Stimulated activated CD4-positive, alpha-beta T cell treated with anti-CD3 and anti-CD28 coated beads, Interleukin-2, amount 100 ng/mL, for 48 hours (primary cell): ENCODE data around the gene QRICH2.
A peak's percentile ranks its signal among the peaks of the same experiment; 100 is the strongest.
"Not testable (repeated sequence)": the region's sequence is repeated elsewhere in the genome, so short reads cannot be mapped to it uniquely, and the experiment has no call there.

Source experiments
- DNase-seq, 2 donors: peaks; one replicate each; pipeline ENCODE4 v3.0.0-alpha.2; 2020

QRICH2 gene

GRCh38 chr17:76265624-76266243, 42.3 kb downstream of the QRICH2 start:
- no peak for DNase-seq

- DNase-seq: peak; percentile 97 to 98
These were observed 43.1 kb downstream of the QRICH2 start, which contains the start of gene UBALD2 for GRCh38 chr17:76264755-76265623. TSS of gene UBALD2 (plus strand) at chr17:76265348. CDS start at chr17:76265506, 158 bp downstream.

- no peak for DNase-seq
These were observed 43.7 kb downstream of the QRICH2 start for GRCh38 chr17:76264425-76264754.

GRCh38 chr17:76263896-76264295, 44.2 kb downstream of the QRICH2 start:
- no peak for DNase-seq

GRCh38 chr17:76262732-76263344, 45.2 kb downstream of the QRICH2 start:
- no peak for DNase-seq

GRCh38 chr17:76261421-76262215, 46.5 kb downstream of the QRICH2 start:
- no peak for DNase-seq

- no peak for DNase-seq
These were observed 47.4 kb downstream of the QRICH2 start for GRCh38 chr17:76260669-76261068.

GRCh38 chr17:76260220-76260619, 47.9 kb downstream of the QRICH2 start:
- DNase-seq: no peak

GRCh38 chr17:76256430-76257050, 51.5 kb downstream of the QRICH2 start:
- not testable (repeated sequence) for DNase-seq

- DNase-seq: no peak
These were observed 52.2 kb downstream of the QRICH2 start for GRCh38 chr17:76255801-76256429.

- DNase-seq: no peak
These were observed 53.8 kb downstream of the QRICH2 start for GRCh38 chr17:76254275-76254674.

- no peak for DNase-seq
These were observed 54.2 kb downstream of the QRICH2 start for GRCh38 chr17:76253841-76254240.

GRCh38 chr17:76252967-76253766, 54.9 kb downstream of the QRICH2 start:
- DNase-seq: not testable (repeated sequence)

GRCh38 chr17:76252040-76252954, 55.8 kb downstream of the QRICH2 start:
- no peak for DNase-seq

GRCh38 chr17:76251478-76252039, 56.5 kb downstream of the QRICH2 start:
- DNase-seq: no peak

- DNase-seq: no peak
These were observed 57.9 kb downstream of the QRICH2 start for GRCh38 chr17:76250141-76250540.

GRCh38 chr17:76248013-76248782, 59.9 kb downstream of the QRICH2 start:
- no peak for DNase-seq

GRCh38 chr17:76247304-76247703, 60.8 kb downstream of the QRICH2 start:
- no peak for DNase-seq
